Measurements from ENCODE around the gene ZFYVE28. TPM values are rescaled to one million over a fixed set of nuclear protein-coding genes. Genes with fewer than 3 reads are reported as not detected.

Gene ZFYVE28
- total RNA-seq, 1 experiment from 2014 or later: 3.4 TPM

DNA sequence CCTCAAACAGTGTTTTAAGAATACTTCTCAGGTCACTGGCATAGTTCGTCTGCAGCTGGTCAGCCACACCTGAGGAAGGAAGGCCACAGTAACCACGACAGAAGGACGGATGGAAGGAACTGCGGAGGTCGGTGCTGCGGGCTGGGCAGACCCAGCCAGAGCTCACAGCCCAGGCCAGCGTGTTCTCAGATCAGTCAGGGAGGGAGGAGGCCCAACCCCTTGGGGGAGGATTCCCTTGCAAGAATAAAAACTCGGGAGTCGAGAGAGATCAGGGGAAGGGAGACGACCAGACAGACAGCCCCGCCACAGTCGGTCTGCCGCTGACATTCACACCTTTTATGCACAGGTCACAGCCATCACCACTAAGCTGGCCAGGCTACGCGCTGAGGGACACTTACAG is 145.2 kb downstream of the ZFYVE28 start:
- no peak for DNase-seq (ENCODE audit: low spot score)

GRCh38 chr4:2272828-2273120 is 145.7 kb downstream of the ZFYVE28 start:
- DNase-seq (ENCODE audit: low spot score): no peak

- DNase-seq (ENCODE audit: low spot score): no peak
Measured at GRCh38 chr4:2272026-2272827, 146.2 kb downstream of the ZFYVE28 start.

DNA sequence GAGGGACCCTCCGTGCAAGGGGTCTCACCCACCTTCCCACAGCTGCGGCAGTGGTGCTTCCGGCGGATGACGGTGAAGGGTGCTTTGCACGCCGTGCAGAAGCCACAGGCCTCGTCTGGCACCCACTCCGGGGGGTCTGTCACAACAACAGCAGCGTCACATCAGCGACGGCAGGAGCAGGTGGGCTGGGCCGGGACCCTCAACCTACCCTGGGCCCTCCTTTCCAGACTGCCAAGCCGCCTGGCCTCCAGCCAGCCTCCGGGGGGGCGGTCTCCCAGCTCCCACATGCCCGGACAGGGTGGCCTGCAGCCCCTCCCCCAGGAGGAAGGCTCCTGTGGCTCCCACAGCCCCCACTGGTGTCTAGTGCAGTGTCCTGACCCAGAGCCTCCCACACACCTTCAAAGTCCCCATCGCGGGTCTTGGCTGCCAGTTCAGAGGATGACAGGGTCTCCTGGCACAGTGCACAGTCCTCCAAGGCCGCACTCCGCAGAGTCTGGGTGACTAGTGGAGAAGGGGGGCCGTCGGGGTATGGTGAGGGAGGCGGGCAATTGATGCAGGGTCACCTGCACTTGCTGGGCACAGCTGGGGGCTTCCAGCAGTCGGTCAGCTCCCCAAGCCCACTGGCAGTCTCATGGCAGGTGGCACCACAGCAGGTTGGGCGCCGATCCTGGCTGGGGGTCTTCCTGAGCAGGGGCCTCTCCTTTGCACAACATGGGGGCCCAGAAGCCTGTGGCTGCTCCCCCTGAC is 147.0 kb downstream of the ZFYVE28 start:
- DNase-seq (ENCODE audit: low spot score): no peak

DNA sequence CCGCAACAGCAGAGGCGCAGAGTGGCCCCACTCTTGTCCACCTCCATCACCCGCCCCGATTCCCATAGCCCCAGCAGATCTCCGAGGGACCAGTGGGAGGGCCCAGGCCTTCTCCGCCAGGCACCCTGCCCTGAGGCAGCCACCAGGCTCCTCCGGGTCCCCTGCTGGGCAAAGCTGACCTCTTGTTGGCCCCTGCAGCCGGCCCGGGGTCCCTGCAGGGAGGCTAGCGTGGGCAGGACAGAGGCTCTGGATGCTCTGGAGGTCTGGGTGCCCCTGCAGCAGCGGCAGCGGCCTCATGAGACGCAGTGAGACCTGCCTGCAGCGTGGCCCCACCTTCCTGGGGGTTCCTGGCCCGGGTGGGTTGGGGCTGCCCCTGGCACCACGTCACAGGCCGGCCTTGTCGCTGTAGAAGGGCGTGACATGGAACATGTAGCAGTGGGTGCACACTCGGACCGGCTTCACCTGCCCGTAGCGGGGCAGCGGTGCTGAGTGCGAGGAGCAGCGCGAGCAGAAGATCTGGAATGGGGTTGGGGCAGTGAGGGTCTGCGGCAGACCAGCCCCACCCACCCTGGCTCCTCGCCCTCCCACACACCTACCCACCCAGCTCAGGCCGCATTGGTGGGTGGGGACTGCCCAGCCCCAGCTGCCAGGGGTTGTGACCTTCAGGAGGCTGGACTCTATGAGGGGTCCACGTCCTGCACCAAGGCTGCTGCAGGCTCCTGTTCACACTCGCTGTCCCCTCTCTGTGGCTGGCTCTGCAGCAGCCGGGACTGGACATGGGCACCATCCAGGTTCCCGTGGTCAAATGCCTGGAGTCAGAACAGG is 147.9 kb downstream of the ZFYVE28 start:
- no peak for DNase-seq (ENCODE audit: low spot score)

DNA sequence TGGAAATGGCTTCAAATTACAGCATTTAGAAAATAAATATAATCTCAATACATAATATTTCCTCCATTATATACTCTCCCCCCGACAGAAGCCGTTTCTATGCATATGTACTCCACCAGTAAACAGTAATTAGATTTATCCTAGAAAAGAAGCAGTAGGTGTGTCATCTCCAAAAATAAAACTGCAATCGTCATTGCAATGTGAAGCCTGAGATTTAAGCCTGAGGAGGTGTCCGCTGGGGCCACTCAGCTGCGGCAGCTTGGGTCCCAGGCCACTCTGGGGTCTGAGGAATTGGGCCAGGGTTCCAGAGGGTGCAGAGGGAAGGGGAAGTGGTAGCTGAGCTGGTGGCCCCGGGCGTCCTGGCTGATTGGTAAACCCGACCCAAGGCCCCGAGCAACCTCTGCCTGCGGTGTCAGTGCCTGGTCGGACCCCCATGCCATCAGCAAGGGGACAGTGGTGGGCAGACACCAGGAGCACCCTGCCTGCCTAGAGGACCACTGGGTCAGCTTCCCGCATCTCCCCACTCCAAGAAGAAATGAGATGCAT is 148.8 kb downstream of the ZFYVE28 start:
- no peak for DNase-seq (ENCODE audit: low spot score)

DNA sequence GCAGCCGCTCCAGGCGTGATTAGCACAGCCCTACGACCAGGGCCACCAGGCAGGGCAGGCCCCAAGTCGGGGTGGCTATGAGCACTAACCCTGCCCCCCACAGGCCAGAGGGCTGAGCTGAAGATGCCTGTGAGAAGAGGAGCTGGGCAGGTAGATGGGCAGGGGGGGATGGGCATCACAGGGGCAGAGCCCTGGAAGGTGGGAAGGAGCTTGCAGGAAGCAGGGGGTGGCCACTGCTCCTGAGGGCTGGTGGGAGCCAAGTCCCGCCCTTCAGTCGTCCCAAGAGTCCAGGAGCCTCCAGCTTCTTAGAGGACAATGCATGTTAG is 149.3 kb downstream of the ZFYVE28 start:
- no peak for DNase-seq (ENCODE audit: low spot score)

GRCh38 chr4:2268357-2269205 is 149.9 kb downstream of the ZFYVE28 start:
- DNase-seq (ENCODE audit: low spot score): no peak

DNA sequence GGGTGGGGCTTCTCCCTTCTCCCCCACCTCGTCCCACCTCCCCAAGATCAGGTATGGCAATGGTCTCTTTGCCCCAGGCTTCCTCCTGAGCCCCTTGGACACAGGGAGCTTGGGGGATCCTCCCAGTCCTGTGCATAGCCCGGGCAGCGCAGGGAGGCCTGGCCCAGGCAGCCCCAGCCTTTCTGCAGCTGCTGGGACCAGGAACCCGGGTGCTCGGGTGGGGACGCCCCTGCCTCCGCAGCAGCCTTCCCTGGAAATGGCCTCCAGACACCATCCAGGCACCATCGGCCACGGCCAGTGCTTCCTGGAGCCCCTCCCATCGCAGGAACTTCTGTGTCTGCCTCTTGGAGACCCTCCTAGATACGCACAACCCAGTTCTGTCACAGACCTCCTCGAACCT is 150.6 kb downstream of the ZFYVE28 start:
- DNase-seq (ENCODE audit: low spot score): no peak

DNA sequence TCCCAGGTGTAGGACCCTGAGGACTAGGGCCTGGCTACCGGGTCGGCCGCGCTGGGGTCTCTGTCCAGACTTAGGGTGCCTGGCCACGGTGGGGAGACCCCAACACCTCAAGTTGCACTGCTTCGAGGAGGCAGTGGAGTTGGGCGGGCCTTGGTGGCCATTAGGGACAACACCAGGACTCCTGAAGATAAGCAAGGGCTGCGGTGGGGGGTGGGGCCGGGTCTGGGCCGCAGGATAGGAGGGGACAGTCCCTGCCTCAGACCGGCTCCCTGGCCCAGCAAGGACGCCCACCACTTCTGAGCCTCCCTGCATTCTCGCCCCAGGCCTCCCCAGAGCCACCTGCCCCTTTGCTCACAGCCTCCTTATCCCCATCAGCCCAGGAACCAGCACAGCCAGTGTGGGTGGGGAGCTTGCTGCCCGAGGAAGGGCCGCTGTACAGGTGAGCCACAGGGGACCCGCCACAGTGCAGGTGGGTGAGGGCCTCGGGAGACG is 151.1 kb downstream of the ZFYVE28 start:
- no peak for DNase-seq (ENCODE audit: low spot score)

DNA sequence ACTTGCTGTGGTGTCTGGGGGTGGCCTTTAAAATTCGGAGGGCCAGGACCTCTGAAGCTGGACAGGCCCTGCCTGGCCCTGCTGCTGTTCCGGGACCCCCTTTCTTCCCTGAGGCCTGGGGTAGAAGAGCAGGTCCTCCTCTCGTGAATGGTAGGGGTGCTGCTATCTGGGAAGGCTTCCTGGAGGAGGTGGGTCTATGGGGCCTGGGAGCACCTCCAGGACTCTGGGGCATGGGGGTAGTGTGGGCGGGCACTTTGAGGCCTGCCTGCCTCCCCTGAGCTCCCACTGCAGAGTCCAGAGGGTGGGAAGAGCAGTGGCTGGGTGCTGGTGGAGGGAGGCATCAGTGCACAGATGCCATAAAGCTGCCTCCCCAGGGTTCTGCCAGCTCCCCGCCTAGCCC is 151.6 kb downstream of the ZFYVE28 start:
- no peak for DNase-seq (ENCODE audit: low spot score)

DNA sequence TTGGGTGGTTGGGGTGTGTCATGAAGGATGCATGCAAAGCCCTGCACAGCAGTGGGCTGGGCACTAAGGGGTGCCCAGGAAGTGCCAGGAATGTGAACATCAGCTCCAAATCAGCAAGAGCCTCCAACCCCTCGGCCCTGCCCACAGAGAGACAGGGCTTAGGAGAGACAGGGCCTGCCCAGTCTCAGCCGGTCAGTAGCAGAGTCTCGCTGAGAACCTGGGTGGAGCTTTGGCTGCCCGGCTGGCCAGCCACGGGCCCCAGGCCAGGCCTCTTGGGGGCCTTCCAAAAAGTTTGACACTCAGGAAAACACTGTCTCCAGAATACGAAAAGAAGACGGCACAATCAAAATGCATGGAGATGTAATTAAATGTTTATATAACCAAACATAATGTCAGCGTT is 152.3 kb downstream of the ZFYVE28 start:
- DNase-seq (ENCODE audit: low spot score): no peak

- DNase-seq (ENCODE audit: low spot score): no peak
Measured at GRCh38 chr4:2265113-2266110, 153.0 kb downstream of the ZFYVE28 start.

GRCh38 chr4:2264481-2265041 is 153.9 kb downstream of the ZFYVE28 start:
- DNase-seq (ENCODE audit: low spot score): no peak

DNA sequence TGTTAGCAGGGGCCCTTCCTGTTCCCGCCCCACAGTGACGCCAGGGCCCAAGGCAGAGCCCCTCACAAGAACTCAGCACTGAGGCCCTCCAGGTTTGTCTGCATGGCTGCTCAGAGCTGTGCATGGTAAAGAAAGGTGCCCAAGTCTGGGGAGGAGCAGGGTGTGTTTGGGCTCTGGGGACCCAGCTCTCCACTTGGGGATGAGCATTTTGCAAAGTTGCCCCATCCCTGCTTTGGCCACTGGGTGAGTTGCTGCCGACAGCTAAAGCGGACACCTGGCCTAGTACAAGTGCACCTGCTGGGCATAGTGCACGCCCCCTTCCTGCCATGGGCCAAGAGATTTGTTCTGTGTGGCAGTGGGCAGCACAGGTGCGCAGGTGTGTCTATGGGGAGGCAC is 154.5 kb downstream of the ZFYVE28 start:
- DNase-seq (ENCODE audit: low spot score): no peak

GRCh38 chr4:2262944-2263250 is 155.5 kb downstream of the ZFYVE28 start:
- no peak for DNase-seq (ENCODE audit: low spot score)

- peak; percentile 97 for DNase-seq (ENCODE audit: low spot score)
Measured at GRCh38 chr4:2262145-2262943, 156.1 kb downstream of the ZFYVE28 start.

DNA sequence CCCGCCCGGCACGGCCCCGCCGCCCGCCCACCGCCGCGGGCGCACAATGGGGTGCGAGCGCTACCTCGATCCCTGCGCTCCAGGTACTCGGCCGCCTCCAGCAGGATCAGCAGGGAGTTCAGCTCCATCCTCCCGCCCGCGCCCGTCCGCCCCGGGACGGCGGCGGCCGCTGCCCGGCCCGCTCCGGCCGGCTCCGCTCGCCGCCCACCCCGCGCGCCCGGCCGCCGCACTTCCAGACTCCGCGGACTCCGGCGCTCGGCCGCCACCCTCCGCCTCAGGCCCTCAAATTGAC is 156.6 kb downstream of the ZFYVE28 start, which contains the start of gene MXD4:
TSS of gene MXD4 (minus strand) at position 257 of the 292 bp plus-strand sequence. CDS start at position 128, 129 bp downstream.
- no peak for DNase-seq (ENCODE audit: low spot score)

Data from A172 (cell line).